NCI-H226 (cell line): Measurements from ENCODE around the gene IFT27.
"Not testable (repeated sequence)": the region's sequence is repeated elsewhere in the genome, so short reads cannot be mapped to it uniquely, and the experiment has no call there.

Experiments
- DNase-seq: peaks from one replicate; pipeline ENCODE4 v3.0.0-alpha.2; 2015

Gene IFT27

DNA sequence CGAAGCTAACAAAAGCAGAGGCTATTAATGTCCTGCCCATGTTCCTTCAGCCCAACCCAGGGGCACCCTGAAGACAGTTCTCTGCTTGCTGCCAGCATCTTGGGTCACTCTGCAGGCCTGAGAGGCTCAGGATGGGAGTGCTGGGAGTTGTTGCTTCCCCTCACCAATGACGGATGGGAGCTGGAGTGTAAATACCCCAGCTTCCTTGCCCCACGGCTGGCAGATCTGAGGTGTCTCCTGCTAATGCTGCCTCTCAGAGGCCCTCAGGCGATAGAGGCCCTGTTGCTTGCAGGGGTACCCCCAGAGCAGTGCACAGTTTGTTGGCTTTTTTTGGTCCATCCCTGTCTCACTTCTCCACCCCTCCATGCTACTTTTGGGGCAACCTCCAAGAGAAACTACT, 32.9 kb downstream of the IFT27 start:
- DNase-seq, result no peak

DNA sequence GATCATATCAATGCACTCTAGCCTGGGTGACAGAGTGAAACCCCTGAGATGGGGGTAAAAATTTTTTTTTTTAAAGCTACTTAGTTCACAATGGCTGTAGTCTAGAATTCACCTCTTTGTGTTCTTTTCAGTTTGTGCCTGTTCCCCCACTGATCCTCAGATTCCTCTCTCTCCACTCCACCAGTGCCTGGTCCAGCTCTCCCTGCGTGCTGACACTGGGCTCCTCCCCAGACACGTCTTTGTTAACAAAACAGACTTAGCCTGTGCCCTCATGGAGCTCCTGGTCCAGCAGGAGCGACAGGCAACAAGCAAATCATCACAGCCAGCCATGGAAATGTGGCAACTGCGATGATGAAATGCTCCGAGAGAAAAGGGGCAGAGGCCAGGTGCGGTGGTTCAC, 34.0 kb downstream of the IFT27 start:
- DNase-seq, result no peak

GRCh38 chr22:36741204-36741793, 34.6 kb downstream of the IFT27 start:
- no peak for DNase-seq

- no peak for DNase-seq
Measured at GRCh38 chr22:36740716-36741115, 35.2 kb downstream of the IFT27 start.

DNA sequence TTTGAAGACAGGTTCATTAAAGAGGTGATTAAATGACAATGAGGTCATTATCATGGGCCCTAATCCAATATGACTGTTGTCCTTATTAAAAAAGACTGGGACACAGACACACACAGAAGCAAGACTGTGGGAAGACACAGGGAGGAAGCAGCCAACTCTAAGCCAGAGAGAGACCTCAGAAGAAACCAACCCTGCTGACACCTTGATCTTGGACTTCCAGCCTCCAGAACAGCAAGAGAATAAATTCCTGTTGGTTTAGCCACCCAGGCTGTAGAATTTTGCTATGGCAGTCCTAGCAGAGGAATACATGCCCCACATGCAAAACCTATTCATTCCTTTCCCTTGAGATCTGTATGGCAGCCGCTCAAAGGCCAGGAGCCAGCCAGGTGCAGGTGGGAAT, 36.7 kb downstream of the IFT27 start:
- DNase-seq, result no peak

DNA sequence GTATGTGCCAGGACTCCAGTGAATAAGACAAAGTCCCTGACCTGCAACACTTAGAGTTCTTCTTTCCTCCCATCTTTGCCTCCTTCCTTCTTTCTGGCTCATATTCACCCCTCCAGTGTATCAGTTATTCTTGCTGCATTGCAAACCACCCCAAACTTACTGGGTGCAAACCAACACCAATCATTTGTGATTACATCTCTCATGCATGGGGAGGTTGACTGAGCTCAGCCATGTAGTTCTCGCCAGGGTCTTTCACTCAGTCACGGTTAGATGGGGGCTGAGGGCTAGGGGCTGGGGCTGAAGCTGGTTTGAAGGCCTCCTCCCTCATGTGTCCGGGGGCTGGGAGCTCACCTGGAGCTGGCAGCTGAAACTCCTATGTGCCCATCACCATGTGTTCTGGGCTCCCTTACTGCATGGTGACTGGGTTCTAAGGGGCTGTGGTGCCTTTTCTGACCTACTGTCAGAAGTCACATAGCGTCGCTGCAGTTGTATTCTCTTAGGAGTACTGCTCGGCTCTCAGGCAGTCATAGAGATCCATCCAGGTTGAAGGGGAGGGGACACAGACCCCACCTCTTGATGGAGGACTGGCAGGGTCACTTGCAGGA, 37.4 kb downstream of the IFT27 start:
- no peak for DNase-seq

DNA sequence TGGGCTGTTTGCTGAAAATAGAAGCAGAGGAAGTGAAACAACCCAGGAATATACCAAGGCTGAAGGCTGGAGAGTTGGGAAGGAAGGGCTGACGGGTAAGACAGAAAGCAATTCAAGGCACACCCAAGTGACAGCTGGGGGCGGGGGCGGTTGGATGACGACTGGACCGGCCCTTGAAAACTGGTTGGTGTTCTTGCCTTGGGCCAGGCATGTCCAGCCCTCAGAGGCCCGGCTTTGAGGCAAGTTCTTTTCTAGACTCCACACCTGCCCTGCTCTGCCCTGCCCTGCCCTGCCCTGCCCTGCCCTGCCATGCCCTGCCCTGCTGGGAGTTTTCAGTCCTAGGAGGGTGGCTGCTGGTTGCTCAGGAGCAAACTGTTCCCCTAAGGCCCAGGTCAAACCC, 38.1 kb downstream of the IFT27 start:
- no peak for DNase-seq

DNA sequence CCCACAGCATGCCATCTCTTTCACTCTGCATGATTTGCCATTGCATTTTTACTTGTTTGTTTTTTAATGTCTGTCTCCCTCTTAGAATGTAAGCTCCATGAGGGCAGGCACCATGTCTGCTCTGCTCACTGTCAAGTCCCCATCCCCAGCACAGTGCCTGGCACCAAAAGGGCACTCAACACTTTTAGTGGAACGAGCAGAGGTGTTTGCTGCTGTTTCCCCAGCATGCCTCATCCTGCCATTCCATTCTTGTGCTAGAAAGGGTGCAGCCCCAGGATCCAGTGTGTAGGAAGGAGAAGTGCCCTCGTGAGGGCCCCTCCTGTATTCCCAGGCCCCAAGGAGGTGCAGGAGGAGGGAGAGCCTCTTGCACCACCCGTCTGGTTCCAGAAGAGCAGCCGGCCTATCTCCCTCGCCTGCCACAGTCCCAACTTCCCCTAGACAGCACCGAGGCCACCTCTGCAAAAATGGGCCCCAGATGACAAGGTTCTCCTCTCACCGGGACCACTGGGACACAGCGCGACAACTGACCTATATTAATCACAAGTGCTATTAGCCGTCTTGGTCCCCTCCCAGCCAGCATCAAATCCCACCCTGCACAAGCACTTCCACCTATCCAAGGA, 39.1 kb downstream of the IFT27 start:
- DNase-seq, result no peak

GRCh38 chr22:36734171-36735058, 41.5 kb downstream of the IFT27 start:
- DNase-seq, result no peak

DNA sequence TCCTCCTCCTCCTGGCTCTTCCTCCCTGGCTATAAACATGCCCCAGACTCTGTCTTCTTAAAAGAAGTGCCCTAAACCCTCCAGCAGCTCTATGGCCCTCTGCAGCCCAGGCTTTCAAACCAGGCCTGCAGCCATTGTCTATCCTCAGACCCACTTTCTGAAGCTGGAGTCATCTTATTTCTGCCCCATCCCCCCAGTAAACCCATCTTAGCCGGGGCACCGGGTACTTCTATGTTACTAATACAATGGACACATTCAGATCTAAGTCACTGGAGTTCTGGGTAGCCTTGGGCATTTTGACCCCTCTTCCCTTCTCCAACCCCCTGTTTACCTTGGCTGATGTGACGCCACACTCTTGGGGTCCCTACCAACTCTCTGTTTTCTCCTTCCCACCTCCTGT, 42.6 kb downstream of the IFT27 start:
- no peak for DNase-seq

DNA sequence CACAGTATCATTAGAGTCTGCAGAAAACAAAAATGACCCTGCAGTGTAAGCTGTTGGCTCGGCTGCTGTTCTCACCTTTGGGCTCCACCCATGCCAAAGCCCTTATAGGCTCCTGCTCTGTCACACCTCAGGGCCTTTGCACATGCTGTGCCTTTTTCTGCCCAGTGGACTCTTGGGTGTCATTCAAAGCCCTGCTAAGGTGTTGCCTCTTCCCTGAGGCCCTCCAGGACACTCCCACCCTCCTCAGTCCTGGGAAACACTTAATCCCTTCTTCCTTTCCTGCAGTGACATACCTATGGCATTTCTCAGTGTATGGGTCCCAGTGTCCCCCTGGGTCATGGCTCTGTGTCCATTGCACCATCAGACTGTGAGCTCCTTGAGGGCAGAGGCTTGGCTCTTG, 43.3 kb downstream of the IFT27 start:
- DNase-seq, result no peak

GRCh38 chr22:36731916-36732315, 44.0 kb downstream of the IFT27 start:
- DNase-seq, result no peak

- DNase-seq, result not testable (repeated sequence)
Measured at GRCh38 chr22:36731321-36731720, 44.6 kb downstream of the IFT27 start.

DNA sequence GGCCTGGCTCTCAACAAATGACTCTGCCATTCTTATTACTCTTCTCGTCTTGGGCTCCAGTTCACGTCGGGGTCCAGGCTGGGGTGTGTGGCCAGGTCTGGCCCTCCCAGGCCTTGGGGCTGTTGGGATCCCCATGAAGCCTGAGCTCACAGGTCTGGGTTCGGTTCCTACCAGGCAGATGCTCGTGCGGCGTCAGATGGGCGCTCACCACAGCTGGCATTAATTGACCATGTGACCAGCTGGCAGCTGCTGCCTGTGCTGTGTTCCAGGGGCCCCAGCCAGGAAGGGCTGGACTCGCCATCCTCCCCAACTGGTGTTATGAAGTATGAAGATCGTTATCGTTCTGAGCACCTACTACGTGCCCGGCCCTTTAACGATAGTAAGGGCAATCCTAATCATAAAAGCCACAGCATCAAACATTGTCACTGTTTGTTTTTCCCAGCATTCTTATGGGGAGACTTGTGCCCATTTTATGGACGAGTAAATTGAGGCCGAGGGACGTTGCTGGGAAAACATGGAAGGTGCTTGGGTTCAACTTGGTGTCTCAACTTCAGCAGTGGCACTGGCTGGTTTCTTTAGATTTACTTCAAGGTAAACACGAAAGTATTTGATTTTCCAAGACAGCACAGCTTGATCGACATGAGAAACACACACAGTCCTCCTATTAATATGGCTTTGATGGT, 45.6 kb downstream of the IFT27 start:
- DNase-seq, result no peak

DNA sequence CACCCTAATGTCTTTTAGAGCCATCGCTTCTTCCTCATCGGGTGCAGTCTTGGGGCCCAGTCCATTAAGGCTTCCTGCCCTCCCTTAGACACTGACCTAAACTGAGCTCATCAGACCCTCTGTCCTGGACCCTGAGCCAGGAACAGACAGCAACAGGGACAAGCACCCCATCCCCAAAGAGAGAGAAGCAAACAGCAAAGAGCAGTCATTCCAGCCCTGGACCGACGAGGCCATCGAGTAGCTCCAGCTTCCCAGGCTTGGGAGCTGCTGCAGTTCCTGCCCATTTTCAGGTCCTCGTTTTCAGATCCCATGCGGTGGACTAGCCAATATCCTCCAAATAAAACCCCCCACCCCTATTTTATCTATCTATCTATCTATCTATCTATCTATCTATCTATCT, 46.6 kb downstream of the IFT27 start:
- DNase-seq, result no peak

- DNase-seq, result no peak
Measured at GRCh38 chr22:36728505-36728904, 47.4 kb downstream of the IFT27 start.

- DNase-seq, result no peak
Measured at GRCh38 chr22:36727927-36728488, 47.9 kb downstream of the IFT27 start.

- no peak for DNase-seq
Measured at GRCh38 chr22:36727110-36727509, 48.8 kb downstream of the IFT27 start.

DNA sequence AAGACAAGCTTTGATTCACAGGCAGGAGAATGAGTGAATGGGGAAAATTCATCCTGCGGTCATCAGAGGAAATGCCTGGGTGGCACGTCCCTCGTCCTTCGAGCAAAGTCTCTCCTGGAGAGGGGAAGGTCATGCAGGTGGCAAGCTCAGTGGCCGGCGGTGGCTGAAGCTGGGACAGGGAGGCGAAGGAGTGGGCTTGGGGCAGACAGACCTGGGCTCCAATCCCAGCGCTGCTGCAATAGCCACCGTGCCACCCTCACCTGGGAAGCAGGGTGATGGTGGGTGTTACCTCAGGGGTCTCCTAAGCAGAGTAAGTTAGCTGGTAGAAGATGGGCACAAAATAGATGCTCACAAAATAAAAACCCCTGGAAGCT, 49.9 kb downstream of the IFT27 start:
- DNase-seq, result no peak

DNA sequence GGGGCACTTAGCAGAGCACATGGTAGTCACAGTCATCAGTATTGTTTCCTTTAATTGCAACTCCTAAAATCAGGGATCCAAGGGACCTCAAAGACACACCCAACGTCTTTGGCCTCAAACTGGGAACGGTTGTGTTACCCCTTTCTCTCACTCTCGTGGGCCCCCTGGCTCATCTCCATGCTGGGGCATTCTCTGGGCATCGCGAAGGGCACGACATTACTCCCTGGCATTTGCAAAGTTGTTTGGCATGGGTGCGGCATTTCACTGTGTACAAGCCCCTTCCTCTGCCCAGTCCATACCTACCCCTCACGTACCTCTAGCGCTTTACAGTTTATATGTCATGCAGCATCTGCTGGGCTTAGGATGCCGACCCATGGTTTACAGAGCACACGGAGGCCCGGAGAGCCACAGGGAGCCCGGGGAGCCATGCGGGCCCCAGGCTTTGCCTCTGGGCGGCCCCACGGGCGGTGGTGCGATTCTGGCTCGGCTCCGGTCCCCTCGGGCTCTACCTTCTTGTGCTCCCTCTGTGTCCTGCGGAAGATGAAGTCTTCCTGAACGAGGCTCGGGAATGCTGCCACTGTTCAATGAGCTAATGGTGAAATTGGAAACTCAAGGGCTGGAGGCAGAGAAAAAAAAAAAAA, 50.4 kb downstream of the IFT27 start:
- no peak for DNase-seq

- DNase-seq, result no peak
Measured at GRCh38 chr22:36724836-36725235, 51.1 kb downstream of the IFT27 start.

DNA sequence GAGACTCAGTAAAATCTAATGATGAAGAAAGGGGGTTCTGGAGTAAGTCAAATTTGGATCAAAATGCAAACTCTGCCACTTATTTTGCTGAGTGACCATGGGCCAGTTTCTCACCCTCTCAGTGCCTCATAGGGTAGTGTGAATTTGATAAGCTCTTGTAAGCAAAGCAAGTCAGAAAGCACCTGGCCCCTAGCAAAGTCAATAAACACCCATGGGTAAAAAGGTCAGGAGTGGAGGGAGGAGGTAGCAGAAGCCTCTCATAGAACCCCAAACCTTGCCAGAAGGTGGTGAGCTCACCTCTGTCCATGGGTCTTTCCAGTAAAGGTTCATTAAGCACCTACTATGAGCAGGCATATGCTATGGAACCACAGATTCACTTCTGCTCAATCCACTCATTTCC, 53.9 kb downstream of the IFT27 start:
- DNase-seq, result no peak
